Kidney epithelial cell (primary cell): ENCODE data around the gene PRM2. TPM values are rescaled to one million over a fixed set of nuclear protein-coding genes. Genes with fewer than 3 reads are reported as not detected.

Experiments
- DNase-seq: peaks from one replicate; pipeline ENCODE4 v3.0.0-alpha.2; 2010; ENCODE audit warnings: low read depth
- H3K27me3 ChIP-seq: 2 replicates; pipeline ENCODE4 v1.6.0; 2011; ENCODE audit warnings: low read length; ENCODE audit not compliant: control insufficient read depth, insufficient read depth
- H3K36me3 ChIP-seq: 2 replicates; pipeline ENCODE4 v1.5.1; 2011; ENCODE audit warnings: low read length; ENCODE audit not compliant: control insufficient read depth, insufficient read depth
- H3K4me3 ChIP-seq: 2 replicates; pipeline ENCODE4 v1.5.1; 2011; ENCODE audit warnings: low read depth, mild to moderate bottlenecking, control low read depth, low read length
- total RNA-seq: library from RNA; depleted of rRNA; stranded (reverse); fragments of >200 nt; gene quantifications from 2 replicates; pipeline ENCODE4 v1.2.3, GENCODE V29; 2015
- TF ChIP-seq, protein P1 (sequence below): IDR thresholded peaks from 2 replicates; pipeline ENCODE4 v1.5.1; 2011; ENCODE audit warnings: mild to moderate bottlenecking, moderate library complexity, low read length, control low read depth, inconsistent platforms; ENCODE audit not compliant: insufficient read depth, poor library complexity, severe bottlenecking

Gene PRM2
- total RNA-seq, 1 donor from 2014 or later, result not detected

GRCh38 chr16:11234884-11235702 lies 41.2 kb downstream of the PRM2 start:
- Histone ChIP-seq H3K36me3 (no peaks in the 10 kb centered on the region), H3K27me3 (no peaks in the 10 kb centered on the region), H3K4me3 (no peak overlapping the region)
- DNase-seq, result no peak
- TF ChIP-seq, protein P1, sequence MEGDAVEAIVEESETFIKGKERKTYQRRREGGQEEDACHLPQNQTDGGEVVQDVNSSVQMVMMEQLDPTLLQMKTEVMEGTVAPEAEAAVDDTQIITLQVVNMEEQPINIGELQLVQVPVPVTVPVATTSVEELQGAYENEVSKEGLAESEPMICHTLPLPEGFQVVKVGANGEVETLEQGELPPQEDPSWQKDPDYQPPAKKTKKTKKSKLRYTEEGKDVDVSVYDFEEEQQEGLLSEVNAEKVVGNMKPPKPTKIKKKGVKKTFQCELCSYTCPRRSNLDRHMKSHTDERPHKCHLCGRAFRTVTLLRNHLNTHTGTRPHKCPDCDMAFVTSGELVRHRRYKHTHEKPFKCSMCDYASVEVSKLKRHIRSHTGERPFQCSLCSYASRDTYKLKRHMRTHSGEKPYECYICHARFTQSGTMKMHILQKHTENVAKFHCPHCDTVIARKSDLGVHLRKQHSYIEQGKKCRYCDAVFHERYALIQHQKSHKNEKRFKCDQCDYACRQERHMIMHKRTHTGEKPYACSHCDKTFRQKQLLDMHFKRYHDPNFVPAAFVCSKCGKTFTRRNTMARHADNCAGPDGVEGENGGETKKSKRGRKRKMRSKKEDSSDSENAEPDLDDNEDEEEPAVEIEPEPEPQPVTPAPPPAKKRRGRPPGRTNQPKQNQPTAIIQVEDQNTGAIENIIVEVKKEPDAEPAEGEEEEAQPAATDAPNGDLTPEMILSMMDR, result no peak

GRCh38 chr16:11233727-11234376 lies 42.4 kb downstream of the PRM2 start:
- H3K4me3 ChIP-seq, result no peak overlapping the region
- DNase-seq, result no peak

GRCh38 chr16:11232852-11233726 lies 43.2 kb downstream of the PRM2 start:
- TF ChIP-seq, protein P1, result no peak
- DNase-seq, result no peak
- no peaks in the 10 kb centered on the region for H3K36me3 ChIP-seq
- H3K27me3 ChIP-seq, result no peaks in the 10 kb centered on the region
- H3K4me3 ChIP-seq, result no peak overlapping the region

More at GRCh38 chr16:11233727-11234376, 42.4 kb downstream of the PRM2 start:
- H3K36me3 ChIP-seq, result no peaks in the 10 kb centered on the region
- TF ChIP-seq, protein P1, result no peak
- no peaks in the 10 kb centered on the region for H3K27me3 ChIP-seq

DNA sequence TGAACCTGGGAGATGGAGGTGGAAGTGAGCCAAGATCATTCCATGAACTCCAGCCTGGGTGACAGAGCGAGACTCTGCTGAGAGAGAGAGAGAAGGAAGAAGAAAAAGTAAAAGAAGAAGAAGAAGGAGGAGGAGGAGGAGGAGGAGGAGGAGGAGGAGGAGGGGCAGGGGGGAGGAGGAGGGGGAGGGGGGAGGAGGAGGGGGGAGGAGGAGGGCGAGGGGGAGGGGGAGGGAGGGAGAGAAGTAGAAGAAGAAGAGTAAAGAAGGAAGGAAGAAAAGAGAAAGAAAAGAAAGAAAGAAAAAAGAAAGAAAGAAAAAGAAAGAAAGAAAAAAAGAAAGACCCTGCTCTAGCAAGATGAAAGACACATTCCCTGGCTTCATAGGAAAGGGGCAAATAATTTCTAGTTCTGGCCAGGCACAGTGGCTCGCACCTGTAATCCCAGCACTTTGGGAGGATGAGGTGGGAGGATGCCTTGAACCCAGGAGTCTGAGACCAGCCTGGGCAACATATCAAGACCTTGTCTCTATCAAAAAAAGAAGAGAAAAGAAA lies 43.9 kb downstream of the PRM2 start:
- TF ChIP-seq, protein P1, result no peak
- Histone ChIP-seq H3K27me3 (no peaks in the 10 kb centered on the region), H3K4me3 (no peak overlapping the region), H3K36me3 (no peaks in the 10 kb centered on the region)
- no peak for DNase-seq

GRCh38 chr16:11231367-11231970 lies 44.8 kb downstream of the PRM2 start:
- H3K36me3 ChIP-seq, result no peaks in the 10 kb centered on the region
- DNase-seq, result no peak
- no peak overlapping the region for H3K4me3 ChIP-seq
- TF ChIP-seq, protein P1, result no peak
- H3K27me3 ChIP-seq, result no peaks in the 10 kb centered on the region
